ENCODE results near the gene C1orf141.
"Not testable (repeated sequence)": the region's sequence is repeated elsewhere in the genome, so short reads cannot be mapped to it uniquely, and the experiment has no call there.

The C1orf141 gene

GRCh38 chr1:67142931-67143330 is 8.2 kb upstream of the C1orf141 start:
- DNase-seq (ENCODE audit: low read depth in 2 of 2), result no peak

GRCh38 chr1:67141832-67142231 is 7.1 kb upstream of the C1orf141 start:
- not testable (repeated sequence) for DNase-seq (ENCODE audit: low read depth in 2 of 2)

- DNase-seq (ENCODE audit: low read depth in 2 of 2), result no peak
Measured at GRCh38 chr1:67140460-67140859, 5.7 kb upstream of the C1orf141 start.

- no peak for DNase-seq (ENCODE audit: low read depth in 2 of 2)
Measured at GRCh38 chr1:67138813-67139499, 4.2 kb upstream of the C1orf141 start.

GRCh38 chr1:67137307-67137753 is 2.6 kb upstream of the C1orf141 start:
- no peak for DNase-seq (ENCODE audit: low read depth in 2 of 2)

- DNase-seq (ENCODE audit: low read depth in 2 of 2), result no peak
Measured at GRCh38 chr1:67135354-67135753, 584 bp upstream of the C1orf141 start.

- DNase-seq (ENCODE audit: low read depth in 2 of 2), result no peak
Measured at GRCh38 chr1:67133177-67133576, 1.6 kb downstream of the C1orf141 start.

- DNase-seq (ENCODE audit: low read depth in 2 of 2), result no peak
Measured at GRCh38 chr1:67130673-67131072, 4.1 kb downstream of the C1orf141 start.

GRCh38 chr1:67126974-67127373 is 7.8 kb downstream of the C1orf141 start:
- DNase-seq (ENCODE audit: low read depth in 2 of 2), result no peak

GRCh38 chr1:67126111-67126746 is 8.5 kb downstream of the C1orf141 start:
- DNase-seq (ENCODE audit: low read depth in 2 of 2), result no peak

GRCh38 chr1:67124455-67124854 is 10.3 kb downstream of the C1orf141 start:
- DNase-seq (ENCODE audit: low read depth in 2 of 2), result no peak

GRCh38 chr1:67120855-67121619 is 13.7 kb downstream of the C1orf141 start:
- DNase-seq (ENCODE audit: low read depth in 2 of 2), result no peak

GRCh38 chr1:67118646-67119045 is 16.1 kb downstream of the C1orf141 start:
- no peak for DNase-seq (ENCODE audit: low read depth in 2 of 2)

GRCh38 chr1:67118191-67118590 is 16.6 kb downstream of the C1orf141 start:
- DNase-seq (ENCODE audit: low read depth in 2 of 2), result no peak

- no peak for DNase-seq (ENCODE audit: low read depth in 2 of 2)
Measured at GRCh38 chr1:67114162-67114561, 20.6 kb downstream of the C1orf141 start.

- DNase-seq (ENCODE audit: low read depth in 2 of 2), result no peak
Measured at GRCh38 chr1:67110352-67110751, 24.4 kb downstream of the C1orf141 start.

GRCh38 chr1:67105508-67105907 is 29.3 kb downstream of the C1orf141 start:
- no peak for DNase-seq (ENCODE audit: low read depth in 2 of 2)

GRCh38 chr1:67103548-67103947 is 31.2 kb downstream of the C1orf141 start:
- no peak for DNase-seq (ENCODE audit: low read depth in 2 of 2)

- DNase-seq (ENCODE audit: low read depth in 2 of 2), result no peak
Measured at GRCh38 chr1:67100833-67101232, 33.9 kb downstream of the C1orf141 start.

- DNase-seq (ENCODE audit: low read depth in 2 of 2), result no peak
Measured at GRCh38 chr1:67097305-67097704, 37.5 kb downstream of the C1orf141 start.

GRCh38 chr1:67094191-67094590 is 40.6 kb downstream of the C1orf141 start:
- DNase-seq (ENCODE audit: low read depth in 2 of 2), result no peak

- no peak for DNase-seq (ENCODE audit: low read depth in 2 of 2)
Measured at GRCh38 chr1:67089685-67090208, 45.0 kb downstream of the C1orf141 start.

GRCh38 chr1:67088440-67088839 is 46.3 kb downstream of the C1orf141 start:
- no peak for DNase-seq (ENCODE audit: low read depth in 2 of 2)
